DOHH2 (cell line): ENCODE results near the gene PPP2R5E.

ENCODE experiments used
- EZH2phosphoT487 ChIP-seq: fragments of 200-600 bp; sonication (generic); IDR thresholded peaks from 2 replicates; pipeline ENCODE4 v1.6.1; 2017; ENCODE audit warnings: borderline replicate concordance, mild to moderate bottlenecking, antibody characterized with exemption, low read length, moderate library complexity, mixed read lengths
- TF ChIP-seq, protein P1 (sequence below): fragments of 200-600 bp; sonication (generic); IDR thresholded peaks from one replicate; pipeline ENCODE4 v1.5.1; 2014; ENCODE audit warnings: antibody characterized with exemption, mild to moderate bottlenecking, low read depth, low read length; ENCODE audit not compliant: poor library complexity, severe bottlenecking

DNA sequence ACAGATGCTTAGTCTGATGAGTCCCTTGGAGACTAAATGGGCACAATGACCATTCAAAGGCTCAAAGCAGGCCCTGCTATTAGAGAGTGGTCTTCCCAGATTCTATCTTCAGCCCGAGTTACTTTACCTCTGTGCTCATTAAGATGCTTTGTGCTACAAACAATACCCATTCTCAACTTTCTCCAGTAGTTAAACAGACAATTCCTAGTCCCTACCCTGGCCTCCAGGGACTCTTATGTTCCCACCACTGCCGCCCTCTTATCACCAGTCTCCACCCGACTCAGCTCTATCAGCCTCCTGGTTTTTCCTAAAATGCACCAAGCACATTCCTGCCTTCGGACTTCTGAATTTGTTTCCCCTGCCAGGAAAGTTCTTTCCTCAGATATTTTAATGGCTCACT, 198.8 kb downstream of the PPP2R5E start:
- TF ChIP-seq, protein P1, sequence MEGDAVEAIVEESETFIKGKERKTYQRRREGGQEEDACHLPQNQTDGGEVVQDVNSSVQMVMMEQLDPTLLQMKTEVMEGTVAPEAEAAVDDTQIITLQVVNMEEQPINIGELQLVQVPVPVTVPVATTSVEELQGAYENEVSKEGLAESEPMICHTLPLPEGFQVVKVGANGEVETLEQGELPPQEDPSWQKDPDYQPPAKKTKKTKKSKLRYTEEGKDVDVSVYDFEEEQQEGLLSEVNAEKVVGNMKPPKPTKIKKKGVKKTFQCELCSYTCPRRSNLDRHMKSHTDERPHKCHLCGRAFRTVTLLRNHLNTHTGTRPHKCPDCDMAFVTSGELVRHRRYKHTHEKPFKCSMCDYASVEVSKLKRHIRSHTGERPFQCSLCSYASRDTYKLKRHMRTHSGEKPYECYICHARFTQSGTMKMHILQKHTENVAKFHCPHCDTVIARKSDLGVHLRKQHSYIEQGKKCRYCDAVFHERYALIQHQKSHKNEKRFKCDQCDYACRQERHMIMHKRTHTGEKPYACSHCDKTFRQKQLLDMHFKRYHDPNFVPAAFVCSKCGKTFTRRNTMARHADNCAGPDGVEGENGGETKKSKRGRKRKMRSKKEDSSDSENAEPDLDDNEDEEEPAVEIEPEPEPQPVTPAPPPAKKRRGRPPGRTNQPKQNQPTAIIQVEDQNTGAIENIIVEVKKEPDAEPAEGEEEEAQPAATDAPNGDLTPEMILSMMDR: no peak
- no peak for TF ChIP-seq EZH2phosphoT487
